Measurements from ENCODE around the gene PIK3R1. TPM values are rescaled to one million over a fixed set of nuclear protein-coding genes. Genes with fewer than 3 reads are reported as not detected.

The PIK3R1 gene
- total and polyA plus RNA-seq, 2 experiments from 2014 or later, result 5.9 to 9.8 TPM

DNA sequence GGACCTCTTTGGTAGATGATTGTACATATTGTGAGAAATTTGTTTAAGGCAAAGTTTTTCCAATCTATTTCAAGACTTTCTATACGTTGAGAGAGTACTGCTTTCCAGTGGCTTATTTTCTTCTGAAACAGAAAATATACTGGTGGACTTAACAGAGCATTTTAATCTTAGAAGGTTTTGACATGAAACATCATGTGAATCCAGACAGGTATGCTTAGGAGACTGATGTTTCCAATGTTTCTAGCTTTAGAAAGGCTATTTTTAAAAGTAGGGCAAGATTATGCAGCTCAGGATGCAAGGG is 71.0 kb downstream of the PIK3R1 start (continued):
- TF ChIP-seq ZNF331 (CRISPR knock-in tag; IDR thresholded peaks at IDR 0.05; ENCODE audit: low read depth) (no peak), JUNB (IDR thresholded peaks at IDR 0.05; ENCODE audit: unreplicated experiment) (no peak), STAT1 (IDR thresholded peaks at IDR 0.05; ENCODE audit: unreplicated experiment) (no peak), CREB1 (CRISPR knock-in tag; IDR thresholded peaks at IDR 0.05; ENCODE audit: low read depth) (no peak), ZNF114 (CRISPR knock-in tag; IDR thresholded peaks at IDR 0.05) (no peak), NANOG (IDR thresholded peaks at IDR 0.05; ENCODE audit: borderline replicate concordance) (no peak)
- TF ChIP-seq, protein P1, sequence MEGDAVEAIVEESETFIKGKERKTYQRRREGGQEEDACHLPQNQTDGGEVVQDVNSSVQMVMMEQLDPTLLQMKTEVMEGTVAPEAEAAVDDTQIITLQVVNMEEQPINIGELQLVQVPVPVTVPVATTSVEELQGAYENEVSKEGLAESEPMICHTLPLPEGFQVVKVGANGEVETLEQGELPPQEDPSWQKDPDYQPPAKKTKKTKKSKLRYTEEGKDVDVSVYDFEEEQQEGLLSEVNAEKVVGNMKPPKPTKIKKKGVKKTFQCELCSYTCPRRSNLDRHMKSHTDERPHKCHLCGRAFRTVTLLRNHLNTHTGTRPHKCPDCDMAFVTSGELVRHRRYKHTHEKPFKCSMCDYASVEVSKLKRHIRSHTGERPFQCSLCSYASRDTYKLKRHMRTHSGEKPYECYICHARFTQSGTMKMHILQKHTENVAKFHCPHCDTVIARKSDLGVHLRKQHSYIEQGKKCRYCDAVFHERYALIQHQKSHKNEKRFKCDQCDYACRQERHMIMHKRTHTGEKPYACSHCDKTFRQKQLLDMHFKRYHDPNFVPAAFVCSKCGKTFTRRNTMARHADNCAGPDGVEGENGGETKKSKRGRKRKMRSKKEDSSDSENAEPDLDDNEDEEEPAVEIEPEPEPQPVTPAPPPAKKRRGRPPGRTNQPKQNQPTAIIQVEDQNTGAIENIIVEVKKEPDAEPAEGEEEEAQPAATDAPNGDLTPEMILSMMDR (conservative IDR thresholded peaks at IDR 0.05; ENCODE audit: low read depth in 2 of 2), result no peak

DNA sequence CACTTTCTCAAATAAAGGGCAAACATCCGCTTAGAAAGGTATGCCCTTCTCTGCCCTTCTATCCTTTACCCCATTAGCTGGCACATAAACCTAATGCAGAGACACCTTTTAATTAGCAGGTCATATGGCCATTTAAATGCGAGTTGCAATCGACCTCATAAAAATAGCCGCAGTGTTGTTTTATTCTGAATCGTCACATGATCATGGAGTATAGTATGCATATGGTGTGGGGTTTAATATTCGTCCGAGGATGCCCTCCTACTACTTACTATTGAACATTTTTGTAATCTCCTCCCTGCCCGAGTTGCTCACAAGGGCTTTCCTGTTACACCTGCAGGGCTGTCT is 72.0 kb downstream of the PIK3R1 start:
- no peaks in the 10 kb centered on the region for H3K36me3 ChIP-seq (ENCODE audit: insufficient read depth)
- peaks cover 4% of the 10 kb centered on the region; the same call in 2 of the 3 replicates for H3K36me3 Mint-ChIP-seq (ENCODE audit: low read depth)
- peaks cover 45% of the 10 kb centered on the region for H3K4me1 ChIP-seq (ENCODE audit: insufficient read depth)
- H3K27ac ChIP-seq (ENCODE audit: low read depth), result no peak overlapping the region
- no peaks in the 10 kb centered on the region for H3F3A ChIP-seq (replicated peaks; ENCODE audit: low read depth)
- peak overlapping the region; percentile 8; the same call in 1 of the 2 replicates for H3K27ac Mint-ChIP-seq
- H3K9me2 ChIP-seq (ENCODE audit: insufficient read depth), result no peaks in the 10 kb centered on the region
- H3K27me3 Mint-ChIP-seq (ENCODE audit: insufficient read depth, low read depth, poor library complexity), result peaks cover 1% of the 10 kb centered on the region
- peak overlapping the region; percentile 93 for H2AFZ ChIP-seq
- peak overlapping the region; percentile 90 for H3K4me2 ChIP-seq
- peak overlapping the region; percentile 65 for H3K4me3 ChIP-seq
- H3K4me3 Mint-ChIP-seq, result peak overlapping the region; percentile 86
- no peaks in the 10 kb centered on the region for H3K27me3 ChIP-seq (ENCODE audit: insufficient read depth)
- DNase-seq (ENCODE audit: low spot score) (no peak), ATAC-seq (no peak)
- no peaks in the 10 kb centered on the region for H3K79me2 ChIP-seq (replicated peaks; ENCODE audit: insufficient read depth)
- peaks cover 56% of the 10 kb centered on the region for H3K4me1 Mint-ChIP-seq
- no peaks in the 10 kb centered on the region for H3K9me3 Mint-ChIP-seq
- no peaks in the 10 kb centered on the region for H4K20me1 ChIP-seq (replicated peaks; ENCODE audit: insufficient read depth)
- TF ChIP-seq ZNF331 (CRISPR knock-in tag; IDR thresholded peaks at IDR 0.05; ENCODE audit: low read depth) (no peak), EZH2phosphoT487 (IDR thresholded peaks at IDR 0.05; ENCODE audit: unreplicated experiment) (no peak), STAT1 (IDR thresholded peaks at IDR 0.05; ENCODE audit: unreplicated experiment) (no peak)
- TF ChIP-seq, protein P2, sequence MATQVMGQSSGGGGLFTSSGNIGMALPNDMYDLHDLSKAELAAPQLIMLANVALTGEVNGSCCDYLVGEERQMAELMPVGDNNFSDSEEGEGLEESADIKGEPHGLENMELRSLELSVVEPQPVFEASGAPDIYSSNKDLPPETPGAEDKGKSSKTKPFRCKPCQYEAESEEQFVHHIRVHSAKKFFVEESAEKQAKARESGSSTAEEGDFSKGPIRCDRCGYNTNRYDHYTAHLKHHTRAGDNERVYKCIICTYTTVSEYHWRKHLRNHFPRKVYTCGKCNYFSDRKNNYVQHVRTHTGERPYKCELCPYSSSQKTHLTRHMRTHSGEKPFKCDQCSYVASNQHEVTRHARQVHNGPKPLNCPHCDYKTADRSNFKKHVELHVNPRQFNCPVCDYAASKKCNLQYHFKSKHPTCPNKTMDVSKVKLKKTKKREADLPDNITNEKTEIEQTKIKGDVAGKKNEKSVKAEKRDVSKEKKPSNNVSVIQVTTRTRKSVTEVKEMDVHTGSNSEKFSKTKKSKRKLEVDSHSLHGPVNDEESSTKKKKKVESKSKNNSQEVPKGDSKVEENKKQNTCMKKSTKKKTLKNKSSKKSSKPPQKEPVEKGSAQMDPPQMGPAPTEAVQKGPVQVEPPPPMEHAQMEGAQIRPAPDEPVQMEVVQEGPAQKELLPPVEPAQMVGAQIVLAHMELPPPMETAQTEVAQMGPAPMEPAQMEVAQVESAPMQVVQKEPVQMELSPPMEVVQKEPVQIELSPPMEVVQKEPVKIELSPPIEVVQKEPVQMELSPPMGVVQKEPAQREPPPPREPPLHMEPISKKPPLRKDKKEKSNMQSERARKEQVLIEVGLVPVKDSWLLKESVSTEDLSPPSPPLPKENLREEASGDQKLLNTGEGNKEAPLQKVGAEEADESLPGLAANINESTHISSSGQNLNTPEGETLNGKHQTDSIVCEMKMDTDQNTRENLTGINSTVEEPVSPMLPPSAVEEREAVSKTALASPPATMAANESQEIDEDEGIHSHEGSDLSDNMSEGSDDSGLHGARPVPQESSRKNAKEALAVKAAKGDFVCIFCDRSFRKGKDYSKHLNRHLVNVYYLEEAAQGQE (IDR thresholded peaks at IDR 0.05; ENCODE audit: unreplicated experiment), result no peak
- TF ChIP-seq, protein P3, sequence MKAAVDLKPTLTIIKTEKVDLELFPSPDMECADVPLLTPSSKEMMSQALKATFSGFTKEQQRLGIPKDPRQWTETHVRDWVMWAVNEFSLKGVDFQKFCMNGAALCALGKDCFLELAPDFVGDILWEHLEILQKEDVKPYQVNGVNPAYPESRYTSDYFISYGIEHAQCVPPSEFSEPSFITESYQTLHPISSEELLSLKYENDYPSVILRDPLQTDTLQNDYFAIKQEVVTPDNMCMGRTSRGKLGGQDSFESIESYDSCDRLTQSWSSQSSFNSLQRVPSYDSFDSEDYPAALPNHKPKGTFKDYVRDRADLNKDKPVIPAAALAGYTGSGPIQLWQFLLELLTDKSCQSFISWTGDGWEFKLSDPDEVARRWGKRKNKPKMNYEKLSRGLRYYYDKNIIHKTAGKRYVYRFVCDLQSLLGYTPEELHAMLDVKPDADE (IDR thresholded peaks at IDR 0.05), result no peak
- TF ChIP-seq, protein P4, sequence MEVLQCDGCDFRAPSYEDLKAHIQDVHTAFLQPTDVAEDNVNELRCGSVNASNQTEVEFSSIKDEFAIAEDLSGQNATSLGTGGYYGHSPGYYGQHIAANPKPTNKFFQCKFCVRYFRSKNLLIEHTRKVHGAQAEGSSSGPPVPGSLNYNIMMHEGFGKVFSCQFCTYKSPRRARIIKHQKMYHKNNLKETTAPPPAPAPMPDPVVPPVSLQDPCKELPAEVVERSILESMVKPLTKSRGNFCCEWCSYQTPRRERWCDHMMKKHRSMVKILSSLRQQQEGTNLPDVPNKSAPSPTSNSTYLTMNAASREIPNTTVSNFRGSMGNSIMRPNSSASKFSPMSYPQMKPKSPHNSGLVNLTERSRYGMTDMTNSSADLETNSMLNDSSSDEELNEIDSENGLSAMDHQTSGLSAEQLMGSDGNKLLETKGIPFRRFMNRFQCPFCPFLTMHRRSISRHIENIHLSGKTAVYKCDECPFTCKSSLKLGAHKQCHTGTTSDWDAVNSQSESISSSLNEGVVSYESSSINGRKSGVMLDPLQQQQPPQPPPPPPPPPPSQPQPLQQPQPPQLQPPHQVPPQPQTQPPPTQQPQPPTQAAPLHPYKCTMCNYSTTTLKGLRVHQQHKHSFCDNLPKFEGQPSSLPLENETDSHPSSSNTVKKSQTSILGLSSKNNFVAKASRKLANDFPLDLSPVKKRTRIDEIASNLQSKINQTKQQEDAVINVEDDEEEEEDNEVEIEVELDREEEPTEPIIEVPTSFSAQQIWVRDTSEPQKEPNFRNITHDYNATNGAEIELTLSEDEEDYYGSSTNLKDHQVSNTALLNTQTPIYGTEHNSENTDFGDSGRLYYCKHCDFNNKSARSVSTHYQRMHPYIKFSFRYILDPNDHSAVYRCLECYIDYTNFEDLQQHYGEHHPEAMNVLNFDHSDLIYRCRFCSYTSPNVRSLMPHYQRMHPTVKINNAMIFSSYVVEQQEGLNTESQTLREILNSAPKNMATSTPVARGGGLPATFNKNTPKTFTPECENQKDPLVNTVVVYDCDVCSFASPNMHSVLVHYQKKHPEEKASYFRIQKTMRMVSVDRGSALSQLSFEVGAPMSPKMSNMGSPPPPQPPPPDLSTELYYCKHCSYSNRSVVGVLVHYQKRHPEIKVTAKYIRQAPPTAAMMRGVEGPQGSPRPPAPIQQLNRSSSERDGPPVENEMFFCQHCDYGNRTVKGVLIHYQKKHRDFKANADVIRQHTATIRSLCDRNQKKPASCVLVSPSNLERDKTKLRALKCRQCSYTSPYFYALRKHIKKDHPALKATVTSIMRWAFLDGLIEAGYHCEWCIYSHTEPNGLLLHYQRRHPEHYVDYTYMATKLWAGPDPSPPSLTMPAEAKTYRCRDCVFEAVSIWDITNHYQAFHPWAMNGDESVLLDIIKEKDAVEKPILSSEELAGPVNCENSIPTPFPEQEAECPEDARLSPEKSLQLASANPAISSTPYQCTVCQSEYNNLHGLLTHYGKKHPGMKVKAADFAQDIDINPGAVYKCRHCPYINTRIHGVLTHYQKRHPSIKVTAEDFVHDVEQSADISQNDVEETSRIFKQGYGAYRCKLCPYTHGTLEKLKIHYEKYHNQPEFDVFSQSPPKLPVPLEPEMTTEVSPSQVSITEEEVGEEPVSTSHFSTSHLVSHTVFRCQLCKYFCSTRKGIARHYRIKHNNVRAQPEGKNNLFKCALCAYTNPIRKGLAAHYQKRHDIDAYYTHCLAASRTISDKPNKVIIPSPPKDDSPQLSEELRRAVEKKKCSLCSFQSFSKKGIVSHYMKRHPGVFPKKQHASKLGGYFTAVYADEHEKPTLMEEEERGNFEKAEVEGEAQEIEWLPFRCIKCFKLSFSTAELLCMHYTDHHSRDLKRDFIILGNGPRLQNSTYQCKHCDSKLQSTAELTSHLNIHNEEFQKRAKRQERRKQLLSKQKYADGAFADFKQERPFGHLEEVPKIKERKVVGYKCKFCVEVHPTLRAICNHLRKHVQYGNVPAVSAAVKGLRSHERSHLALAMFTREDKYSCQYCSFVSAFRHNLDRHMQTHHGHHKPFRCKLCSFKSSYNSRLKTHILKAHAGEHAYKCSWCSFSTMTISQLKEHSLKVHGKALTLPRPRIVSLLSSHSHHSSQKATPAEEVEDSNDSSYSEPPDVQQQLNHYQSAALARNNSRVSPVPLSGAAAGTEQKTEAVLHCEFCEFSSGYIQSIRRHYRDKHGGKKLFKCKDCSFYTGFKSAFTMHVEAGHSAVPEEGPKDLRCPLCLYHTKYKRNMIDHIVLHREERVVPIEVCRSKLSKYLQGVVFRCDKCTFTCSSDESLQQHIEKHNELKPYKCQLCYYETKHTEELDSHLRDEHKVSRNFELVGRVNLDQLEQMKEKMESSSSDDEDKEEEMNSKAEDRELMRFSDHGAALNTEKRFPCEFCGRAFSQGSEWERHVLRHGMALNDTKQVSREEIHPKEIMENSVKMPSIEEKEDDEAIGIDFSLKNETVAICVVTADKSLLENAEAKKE (CRISPR knock-in tag; IDR thresholded peaks at IDR 0.05), result no peak
- TF ChIP-seq, protein P1 (conservative IDR thresholded peaks at IDR 0.05; ENCODE audit: low read depth in 2 of 2), result no peak
